ENCODE data around the gene CD70. TPM values are rescaled to one million over a fixed set of nuclear protein-coding genes. Genes with fewer than 3 reads are reported as not detected.

CD70 gene, protein sequence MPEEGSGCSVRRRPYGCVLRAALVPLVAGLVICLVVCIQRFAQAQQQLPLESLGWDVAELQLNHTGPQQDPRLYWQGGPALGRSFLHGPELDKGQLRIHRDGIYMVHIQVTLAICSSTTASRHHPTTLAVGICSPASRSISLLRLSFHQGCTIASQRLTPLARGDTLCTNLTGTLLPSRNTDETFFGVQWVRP
- 0.09 and 0.32 TPM in 2 replicates for total RNA-seq

DNA sequence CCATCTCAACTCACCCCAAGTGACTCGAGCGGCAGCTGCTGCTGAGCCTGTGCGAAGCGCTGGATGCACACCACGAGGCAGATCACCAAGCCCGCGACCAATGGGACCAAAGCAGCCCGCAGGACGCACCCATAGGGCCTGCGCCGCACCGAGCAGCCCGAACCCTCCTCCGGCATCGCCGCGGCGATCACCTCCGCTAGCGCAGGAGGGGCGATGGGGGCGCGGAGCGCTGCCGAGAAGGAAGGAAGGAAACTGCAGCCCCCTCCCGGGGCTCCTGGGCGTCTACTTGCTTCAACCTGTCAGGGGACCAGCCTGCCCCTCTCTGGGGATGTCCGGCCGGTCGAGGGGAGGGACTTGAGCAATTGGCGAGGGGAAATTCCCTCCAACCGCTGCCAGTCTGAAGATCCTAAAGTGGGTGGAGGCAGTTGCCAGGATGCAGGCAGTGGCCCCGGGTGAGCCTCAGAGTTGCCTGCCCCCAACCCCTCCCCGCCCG is at the start of gene CD70:
CD70 (minus strand) TSS at position 324 of the 493 bp plus-strand sequence; CDS start at position 176, 148 bp downstream.

Other genes with a start within 250 kb of the CD70 start
- gene CLPP, start 229.6 kb downstream of the CD70 start, total RNA-seq = 35.6 and 43.3 TPM in 2 replicates
- gene ALKBH7, start 218.4 kb downstream of the CD70 start, total RNA-seq = 18.4 and 22.4 TPM in 2 replicates
- 0.60 and 0.63 TPM in 2 replicates for gene PSPN, start 215.2 kb downstream of the CD70 start, total RNA-seq
- gene GTF2F1, start 198.0 kb downstream of the CD70 start, total RNA-seq = 69.8 and 91.2 TPM in 2 replicates
- gene KHSRP, start 166.3 kb downstream of the CD70 start, total RNA-seq = 71.3 and 81.3 TPM in 2 replicates
- gene SLC25A41, start 157.4 kb downstream of the CD70 start, total RNA-seq = 0.17 TPM in 1 of 2 replicates, not detected in the other
- gene SLC25A23, start 131.4 kb downstream of the CD70 start, total RNA-seq = 14.2 and 22.9 TPM in 2 replicates
- 0.09 and 0.16 TPM in 2 replicates for gene CRB3, start 126.9 kb downstream of the CD70 start, total RNA-seq
- not detected in 2 replicates for gene DENND1C, start 109.4 kb downstream of the CD70 start, total RNA-seq
- not detected in 2 replicates for gene TUBB4A, start 88.8 kb downstream of the CD70 start, total RNA-seq
- gene TNFSF9, start 60.1 kb downstream of the CD70 start, total RNA-seq = 0.09 and 0.63 TPM in 2 replicates
- under 0.01 TPM in 1 of 2 replicates, not detected in the other for gene TNFSF14, start 79.0 kb upstream of the CD70 start, total RNA-seq
- gene C3, start 129.5 kb upstream of the CD70 start, total RNA-seq = 10.6 and 15.7 TPM in 2 replicates
- gene GPR108, start 146.4 kb upstream of the CD70 start, total RNA-seq = 50.0 and 82.5 TPM in 2 replicates
- 35.8 and 41.5 TPM in 2 replicates for gene TRIP10, start 148.5 kb upstream of the CD70 start, total RNA-seq
- gene SH2D3A, start 176.3 kb upstream of the CD70 start, total RNA-seq = under 0.01 TPM in 1 of 2 replicates, not detected in the other
- under 0.01 TPM in 1 of 2 replicates, not detected in the other for gene VAV1, start 181.6 kb upstream of the CD70 start, total RNA-seq

All from bronchial smooth muscle cell (primary cell).